Measurements from ENCODE around the gene PODN. TPM values are rescaled to one million over a fixed set of nuclear protein-coding genes. Genes with fewer than 3 reads are reported as not detected.

Gene PODN
- total and polyA plus RNA-seq, 10 donors, result 0.64 to 3.8 (median 1.8) TPM

- Histone ChIP-seq H3K36me3 (no peaks in the 10 kb centered on the region), H3K4me1 (peaks cover 0 to 5% (median 0%) of the 10 kb centered on the region in 6 donors), H3K9me3 (peaks cover 0 to 1% (median 0%) of the 10 kb centered on the region in 8 donors), H3K27me3 (replicated peaks in 1 of 7) (peaks cover 0 to 38% (median 0%) of the 10 kb centered on the region in 7 donors), H3K4me3 (no peak overlapping the region), H3K27ac (no peak overlapping the region)
- DNase-seq, result no peak
- WGBS, 5 donors, result 87 to 95% (median 92%) methylated on average over 7 of the region's 7 CpGs
- no peak for TF ChIP-seq POLR2AphosphoS5 (IDR thresholded peaks at IDR 0.05)
- no peak for TF ChIP-seq POLR2A (IDR thresholded peaks at IDR 0.05)
- TF ChIP-seq, protein P1, sequence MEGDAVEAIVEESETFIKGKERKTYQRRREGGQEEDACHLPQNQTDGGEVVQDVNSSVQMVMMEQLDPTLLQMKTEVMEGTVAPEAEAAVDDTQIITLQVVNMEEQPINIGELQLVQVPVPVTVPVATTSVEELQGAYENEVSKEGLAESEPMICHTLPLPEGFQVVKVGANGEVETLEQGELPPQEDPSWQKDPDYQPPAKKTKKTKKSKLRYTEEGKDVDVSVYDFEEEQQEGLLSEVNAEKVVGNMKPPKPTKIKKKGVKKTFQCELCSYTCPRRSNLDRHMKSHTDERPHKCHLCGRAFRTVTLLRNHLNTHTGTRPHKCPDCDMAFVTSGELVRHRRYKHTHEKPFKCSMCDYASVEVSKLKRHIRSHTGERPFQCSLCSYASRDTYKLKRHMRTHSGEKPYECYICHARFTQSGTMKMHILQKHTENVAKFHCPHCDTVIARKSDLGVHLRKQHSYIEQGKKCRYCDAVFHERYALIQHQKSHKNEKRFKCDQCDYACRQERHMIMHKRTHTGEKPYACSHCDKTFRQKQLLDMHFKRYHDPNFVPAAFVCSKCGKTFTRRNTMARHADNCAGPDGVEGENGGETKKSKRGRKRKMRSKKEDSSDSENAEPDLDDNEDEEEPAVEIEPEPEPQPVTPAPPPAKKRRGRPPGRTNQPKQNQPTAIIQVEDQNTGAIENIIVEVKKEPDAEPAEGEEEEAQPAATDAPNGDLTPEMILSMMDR (IDR thresholded peaks at IDR 0.05 in 8 of 11, conservative IDR thresholded peaks at IDR 0.05 in 3 of 11), result no peak
- intact Hi-C loops (cut with DNase I; ENCODE audit: low total_unique reads), result no loop called here
Measured at GRCh38 chr1:53107090-53107489, 45.1 kb downstream of the PODN start.

- Histone ChIP-seq H3K27me3 (replicated peaks in 1 of 7) (peaks cover 0 to 38% (median 0%) of the 10 kb centered on the region in 7 donors), H3K4me1 (peaks cover 0 to 5% (median 0%) of the 10 kb centered on the region in 6 donors), H3K9me3 (peaks cover 0 to 7% (median 0%) of the 10 kb centered on the region in 8 donors), H3K27ac (no peak overlapping the region), H3K36me3 (no peaks in the 10 kb centered on the region), H3K4me3 (no peak overlapping the region)
- 66 to 77% (median 72%) methylated on average over 15 of the region's 15 CpGs for WGBS, 5 donors
- TF ChIP-seq, protein P1 (IDR thresholded peaks at IDR 0.05 in 8 of 11, conservative IDR thresholded peaks at IDR 0.05 in 3 of 11), result no peak
- TF ChIP-seq POLR2A (IDR thresholded peaks at IDR 0.05) (no peak), POLR2AphosphoS5 (IDR thresholded peaks at IDR 0.05) (no peak)
- no peak for DNase-seq
- intact Hi-C loops (cut with DNase I; ENCODE audit: low total_unique reads), result no loop called here
Measured at GRCh38 chr1:53107570-53108322, 45.7 kb downstream of the PODN start.

- no peak overlapping the region for H3K4me3 ChIP-seq
- H3K4me1 ChIP-seq, result peaks cover 0 to 5% (median 0%) of the 10 kb centered on the region in 6 donors
- WGBS, 5 donors, result 73 to 86% (median 78%) methylated on average over 13 to 14 of the region's 14 CpGs
- H3K27ac ChIP-seq, result no peak overlapping the region
- no peak for DNase-seq
- H3K9me3 ChIP-seq, result peaks cover 0 to 7% (median 0%) of the 10 kb centered on the region in 8 donors
- intact Hi-C loops (cut with DNase I; ENCODE audit: low total_unique reads), result no loop called here
- TF ChIP-seq POLR2A (IDR thresholded peaks at IDR 0.05), result no peak
- TF ChIP-seq POLR2AphosphoS5 (IDR thresholded peaks at IDR 0.05), result no peak
- TF ChIP-seq, protein P1 (IDR thresholded peaks at IDR 0.05 in 8 of 11, conservative IDR thresholded peaks at IDR 0.05 in 3 of 11), result no peak
- H3K27me3 ChIP-seq (replicated peaks in 1 of 7), result peaks cover 0 to 27% (median 0%) of the 10 kb centered on the region in 7 donors
- no peaks in the 10 kb centered on the region for H3K36me3 ChIP-seq
Measured at GRCh38 chr1:53108646-53109580, 46.9 kb downstream of the PODN start.
